ENCODE results near the gene DIS3L2.

DIS3L2 gene

DNA sequence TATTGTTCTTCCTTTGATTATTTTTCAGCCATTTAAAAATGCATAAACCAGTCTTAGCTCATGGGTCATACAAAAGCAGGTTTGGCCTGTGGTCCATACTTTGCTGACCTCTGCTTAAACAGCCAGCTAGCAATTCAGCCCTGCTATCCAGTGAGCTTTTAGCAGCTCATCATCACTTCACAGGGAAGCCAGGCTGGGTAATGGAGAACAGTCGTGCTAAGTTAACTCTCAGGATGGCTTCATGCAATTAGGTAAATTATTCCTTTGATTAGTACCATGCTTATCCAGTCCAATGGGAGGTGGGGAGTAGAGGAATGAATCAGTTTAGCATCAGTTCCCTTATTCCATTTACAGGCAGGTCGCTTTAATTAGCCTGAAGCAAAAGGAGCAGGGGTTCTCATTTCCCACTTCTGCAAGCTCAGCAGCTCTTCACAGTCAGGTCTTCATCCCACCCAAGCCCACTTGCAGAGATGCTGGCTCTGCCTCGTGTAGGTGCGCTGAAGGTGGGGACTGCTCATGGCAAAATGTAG, 307.2 kb downstream of the DIS3L2 start:
- no peak for DNase-seq (ENCODE audit: low read depth)

DNA sequence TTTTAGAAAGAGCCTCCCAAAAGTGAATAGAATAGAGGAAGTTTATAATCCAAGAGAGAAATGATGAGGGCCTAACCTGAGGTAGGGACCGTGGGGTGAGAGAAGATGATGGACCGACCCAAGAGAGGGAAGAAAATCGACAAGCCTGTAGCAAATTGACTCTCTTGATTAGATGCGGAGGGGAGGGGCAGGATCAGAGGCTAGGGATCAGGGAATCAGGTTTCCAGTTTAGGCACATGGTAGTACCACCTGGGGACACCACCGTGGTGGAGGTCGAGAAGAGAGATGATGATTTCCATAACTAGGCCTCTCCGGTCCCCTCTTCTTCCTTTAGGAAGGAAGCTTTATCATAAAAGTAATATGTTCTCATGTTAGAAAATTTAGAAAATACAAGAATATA, 308.4 kb downstream of the DIS3L2 start:
- DNase-seq (ENCODE audit: low read depth) = no peak

DNA sequence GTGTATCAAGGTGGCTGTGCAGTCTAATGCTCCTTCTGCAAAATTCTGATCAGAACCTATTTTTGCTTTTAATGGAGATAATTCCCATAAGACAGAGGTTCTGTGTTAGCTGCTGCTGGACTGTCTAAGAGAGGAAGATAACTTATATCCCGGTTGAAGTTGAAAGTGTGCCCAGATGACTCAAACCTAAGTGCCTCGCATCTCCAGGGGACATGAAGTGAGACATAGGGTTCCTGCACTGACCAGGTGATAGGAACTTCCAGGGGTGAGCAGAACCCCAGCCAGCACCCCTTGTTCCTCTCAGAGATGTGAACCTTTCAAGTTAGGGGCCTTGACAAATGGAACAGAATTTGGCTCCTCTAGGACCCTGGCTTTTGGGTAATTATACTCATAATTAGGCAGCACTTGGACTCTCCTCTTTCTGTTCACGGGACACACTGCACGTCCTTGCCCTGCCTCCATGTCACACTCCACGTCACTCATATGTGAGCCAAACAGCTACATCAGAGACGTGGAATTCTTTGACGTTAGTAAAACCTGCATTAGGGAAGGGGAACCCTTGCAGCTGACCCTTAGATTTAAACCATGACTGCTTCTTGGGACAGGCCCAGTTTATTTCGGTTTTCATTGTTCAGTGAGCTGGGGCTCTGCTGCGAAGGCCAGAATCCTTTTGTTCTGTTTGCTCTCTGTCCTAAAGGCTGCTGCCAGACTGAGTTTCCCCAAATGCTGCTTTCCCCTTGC, 312.6 kb downstream of the DIS3L2 start:
- DNase-seq (ENCODE audit: low read depth) = no peak

DNA sequence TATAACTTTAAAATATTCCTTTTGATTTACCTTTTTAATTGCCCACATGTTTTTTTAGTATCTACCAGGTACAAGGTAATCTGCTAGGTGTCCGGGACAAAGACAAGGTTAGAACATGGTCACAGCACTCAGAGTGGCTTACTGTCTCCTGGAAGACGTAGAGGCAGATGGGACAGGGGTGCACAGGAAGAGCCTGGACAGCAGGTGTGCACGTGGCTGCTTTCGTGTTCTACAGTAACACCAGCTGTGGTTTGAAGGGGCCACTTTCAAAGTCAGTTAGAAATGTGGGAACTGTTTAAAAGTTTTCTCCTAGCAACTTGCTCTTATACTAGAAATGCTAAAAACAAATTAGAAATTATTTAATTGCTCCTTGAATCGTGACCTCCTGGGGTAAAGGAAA, 314.2 kb downstream of the DIS3L2 start:
- DNase-seq (ENCODE audit: low read depth) = no peak

DNA sequence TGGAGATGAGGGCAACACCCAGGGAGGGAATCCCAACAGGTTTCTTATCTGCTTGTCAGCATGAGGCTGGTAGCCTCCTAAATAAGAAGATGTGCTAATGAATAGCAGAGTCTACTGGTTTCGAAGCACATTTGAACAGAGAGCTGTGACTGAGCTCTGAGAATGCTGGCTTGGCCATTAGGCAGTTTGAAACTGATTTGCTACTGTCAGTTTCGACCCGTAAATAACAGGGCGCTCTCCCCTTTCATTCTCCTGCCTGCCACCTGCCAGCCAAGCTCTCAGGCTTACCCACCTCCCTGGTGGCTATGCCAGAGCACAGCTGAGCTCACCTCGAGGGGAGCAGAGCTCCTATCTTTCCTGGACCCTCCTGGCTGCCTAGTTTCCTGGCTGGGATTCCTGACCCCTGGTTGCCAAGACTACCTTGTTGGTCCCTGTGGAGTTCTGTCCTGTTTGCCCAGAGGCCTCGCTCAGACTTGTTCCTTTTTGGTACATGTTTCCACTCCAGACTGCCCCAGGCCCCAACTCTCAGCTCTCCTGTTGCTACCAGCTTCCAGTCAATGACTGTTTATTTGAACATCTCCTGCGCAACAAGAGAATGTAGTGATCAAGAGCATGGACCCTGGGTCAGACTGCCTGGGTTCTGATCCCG, 314.7 kb downstream of the DIS3L2 start:
- DNase-seq (ENCODE audit: low read depth) = no peak

DNA sequence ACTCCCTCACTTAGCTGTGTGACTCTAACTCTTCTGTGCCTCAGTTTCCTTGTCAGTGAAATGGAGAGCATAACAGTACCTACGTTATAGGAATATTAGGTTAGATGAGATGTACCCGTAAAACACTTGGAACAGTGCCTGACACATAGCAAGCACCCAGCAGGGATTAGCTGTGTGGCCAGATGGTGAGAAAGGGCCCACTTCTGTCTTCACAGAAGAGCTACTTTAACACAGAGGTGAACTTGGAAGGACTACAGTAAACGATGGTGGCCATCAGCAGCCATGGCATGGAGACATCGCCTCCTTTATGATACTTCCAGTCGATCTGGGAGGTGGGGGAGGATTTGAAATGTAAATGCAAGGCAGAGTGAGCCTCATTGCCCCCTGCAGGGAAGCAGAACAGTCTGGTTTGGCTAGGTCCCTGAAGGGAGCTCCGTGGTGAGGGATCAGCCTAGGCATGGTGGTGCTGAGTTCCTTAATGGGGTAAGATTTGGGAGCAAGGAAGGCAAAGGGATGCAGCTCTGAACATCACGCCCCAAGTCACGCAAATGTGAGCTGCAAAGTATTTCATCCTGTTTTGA, 315.3 kb downstream of the DIS3L2 start:
- DNase-seq (ENCODE audit: low read depth) = no peak

DNA sequence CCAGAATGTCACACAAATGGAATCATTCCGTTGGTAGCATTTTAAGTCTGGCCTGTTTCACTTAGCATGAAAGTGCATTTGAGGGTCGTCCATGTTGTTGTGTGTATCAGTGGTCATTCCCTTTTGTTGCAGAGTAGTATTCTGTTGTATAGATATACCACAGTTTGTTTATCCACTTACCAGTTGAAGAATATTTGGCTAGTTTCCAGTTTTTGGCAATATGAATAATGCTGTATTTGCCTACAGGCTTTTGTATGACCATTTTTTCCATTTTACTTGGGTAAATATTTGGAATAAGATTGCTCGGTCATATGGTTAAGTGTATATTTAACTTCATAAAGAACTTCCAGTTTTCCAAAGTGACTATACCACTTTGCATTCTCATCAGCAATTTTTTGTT, 317.0 kb downstream of the DIS3L2 start:
- no peak for DNase-seq (ENCODE audit: low read depth)

DNA sequence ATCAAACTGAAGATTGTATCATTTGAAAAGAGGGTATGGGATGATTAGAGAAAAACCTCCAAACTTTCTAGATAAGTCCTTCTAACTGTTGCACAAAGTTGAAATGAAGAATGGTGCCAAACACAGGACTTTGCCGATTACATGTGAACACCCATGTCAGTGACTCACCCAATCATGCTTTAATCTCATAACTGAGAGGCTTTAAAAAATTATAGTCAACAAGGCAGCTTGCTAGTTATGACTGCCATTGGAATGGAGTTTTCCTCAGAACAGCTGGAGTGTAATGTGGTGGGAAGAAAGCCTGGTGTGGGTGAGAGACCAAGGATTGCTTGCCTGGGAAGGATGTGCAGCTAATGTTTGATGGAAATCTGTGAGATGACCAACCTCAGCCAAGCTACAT, 318.8 kb downstream of the DIS3L2 start:
- DNase-seq (ENCODE audit: low read depth) = no peak

DNA sequence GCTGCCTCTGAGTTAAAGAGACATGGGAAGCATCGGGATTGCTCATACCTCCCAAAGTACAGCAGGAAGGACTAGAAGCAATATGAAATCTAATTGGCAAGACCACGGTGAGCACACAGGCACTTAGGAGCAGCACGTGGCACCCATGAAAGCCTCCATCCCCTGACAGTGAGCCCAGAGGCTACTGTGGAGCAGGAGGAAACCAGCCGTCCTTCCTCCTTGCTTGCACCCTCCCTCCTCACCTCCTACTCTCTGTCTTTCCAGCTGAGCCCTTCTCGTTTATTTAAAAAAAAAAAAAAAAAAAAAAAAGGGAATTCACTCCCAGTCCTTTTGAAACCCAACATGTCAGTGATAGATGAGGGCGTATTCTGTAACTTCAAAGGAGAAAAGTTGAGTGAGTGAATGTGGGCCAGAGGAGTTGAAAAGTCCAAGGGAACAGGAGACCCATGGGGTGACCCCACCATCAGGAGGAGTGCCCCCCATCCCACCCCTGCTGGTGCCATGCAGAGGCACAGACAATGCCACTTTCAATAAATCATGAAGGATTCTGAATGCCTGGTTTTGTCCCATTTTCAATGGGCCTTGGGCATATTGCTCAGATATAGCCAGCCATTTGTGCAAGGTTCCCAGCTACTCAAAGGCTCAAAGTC, 320.5 kb downstream of the DIS3L2 start:
- no peak for DNase-seq (ENCODE audit: low read depth)

DNA sequence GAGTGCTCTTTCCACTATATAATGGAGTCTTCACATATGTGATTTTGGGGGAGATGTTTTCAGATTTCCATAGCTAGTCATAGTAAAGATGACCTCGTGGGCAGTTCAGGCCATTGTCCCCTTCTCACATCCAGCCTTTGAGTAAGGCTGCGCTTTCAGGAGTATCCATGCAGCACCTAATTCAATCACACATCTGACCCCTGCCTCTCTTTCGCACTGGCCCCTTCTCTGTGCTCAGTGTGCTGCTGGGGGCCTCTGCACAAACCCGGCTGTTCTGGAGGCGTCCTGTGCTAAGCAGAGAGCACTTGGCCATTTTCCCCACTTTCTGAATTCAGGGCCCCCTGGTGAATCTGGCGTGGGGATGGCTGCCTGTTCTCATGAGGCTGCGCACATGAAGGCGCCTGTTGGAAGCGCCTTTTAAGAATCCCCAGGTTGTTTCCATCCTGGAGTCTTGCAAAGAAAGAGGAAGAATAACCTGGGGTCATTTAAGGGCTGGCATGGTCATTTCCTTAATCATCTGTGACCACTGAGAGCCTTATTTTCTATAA, 321.1 kb downstream of the DIS3L2 start:
- no peak for DNase-seq (ENCODE audit: low read depth)

DNA sequence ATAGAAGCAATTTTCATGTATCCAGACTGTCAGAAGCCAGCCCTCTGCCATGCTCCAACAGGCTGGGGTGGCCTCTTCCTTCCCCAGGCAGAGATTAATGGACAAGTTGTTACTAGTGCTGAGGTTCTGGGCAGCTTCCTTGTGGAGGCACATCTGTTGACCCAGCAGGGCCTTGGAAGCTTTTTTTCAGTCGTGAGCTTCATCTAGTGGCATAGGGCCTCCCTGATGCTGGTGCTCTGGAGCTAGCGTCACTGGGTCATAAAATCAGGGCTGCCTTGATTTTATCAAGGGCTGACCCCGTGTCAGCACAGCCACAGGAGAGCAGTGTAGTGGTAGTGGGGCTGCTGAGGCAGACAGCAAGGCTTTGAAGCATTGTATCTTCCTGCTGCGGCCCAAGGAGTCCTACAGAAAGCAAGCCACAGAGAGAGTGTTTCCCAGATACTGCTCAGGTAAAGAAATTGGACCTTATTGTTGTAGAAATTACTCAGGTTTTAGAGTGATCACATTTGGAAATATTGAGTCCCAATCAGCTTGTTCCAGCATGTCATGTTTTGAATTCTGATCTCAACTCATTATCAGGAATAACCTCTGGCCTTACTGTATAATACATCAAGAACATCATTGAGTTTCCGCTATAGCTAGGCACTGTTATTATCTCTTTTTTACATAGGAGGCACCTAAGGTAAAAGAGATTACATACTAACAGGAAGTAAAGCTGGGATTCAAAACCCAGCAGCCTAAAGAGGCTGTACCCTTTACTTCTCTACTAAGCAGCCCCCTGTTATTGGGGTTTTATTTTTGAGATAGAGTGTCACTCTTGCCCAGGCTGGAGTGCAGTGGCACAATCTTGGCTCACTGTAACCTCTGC, 324.7 kb downstream of the DIS3L2 start:
- DNase-seq (ENCODE audit: low read depth) = no peak

DNA sequence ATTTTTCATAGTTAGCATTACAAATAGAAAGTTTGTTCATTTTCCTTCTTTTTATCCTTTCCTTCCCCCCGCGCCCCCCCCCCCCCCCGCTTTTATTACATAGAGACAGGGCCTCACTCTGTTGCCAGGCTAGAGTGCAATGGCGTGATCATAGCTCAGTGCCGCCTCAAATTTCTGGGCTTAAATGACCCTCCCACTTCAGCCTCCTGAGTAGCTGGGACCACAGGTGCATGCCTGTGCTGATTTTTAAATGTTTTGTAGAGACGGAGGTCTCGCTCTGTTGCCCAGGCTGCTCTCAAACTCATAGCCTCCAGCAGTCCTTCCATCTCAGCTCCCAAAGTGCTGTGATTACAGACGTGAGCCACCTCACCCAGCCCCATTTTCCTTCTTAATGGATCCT, 325.8 kb downstream of the DIS3L2 start:
- DNase-seq (ENCODE audit: low read depth) = no peak

DNA sequence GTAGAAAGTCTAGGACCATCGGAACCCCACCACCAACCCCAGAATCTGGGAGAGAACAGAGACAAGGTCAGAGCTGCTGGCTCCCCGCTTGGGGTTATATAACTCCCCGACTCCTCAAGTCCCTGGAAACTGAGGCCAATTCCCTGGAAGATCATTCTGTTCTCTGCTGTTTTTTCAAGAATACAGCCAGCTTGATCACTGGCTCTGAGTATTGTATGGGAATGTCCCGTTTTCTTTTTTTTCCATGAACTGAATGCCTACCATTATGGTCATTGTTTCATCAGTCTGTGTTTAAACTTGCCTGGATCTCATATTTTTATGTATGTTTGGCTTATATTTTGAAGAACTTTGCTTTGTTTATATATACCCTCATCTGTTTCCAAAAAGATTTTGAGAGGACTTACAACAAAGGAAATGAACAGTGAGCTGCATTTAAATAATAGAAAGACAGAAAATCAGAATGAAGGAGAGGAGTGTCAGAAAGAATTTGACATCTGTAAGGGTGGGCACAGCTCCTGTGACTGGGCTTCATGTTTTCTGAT, 327.0 kb downstream of the DIS3L2 start:
- DNase-seq (ENCODE audit: low read depth) = no peak

DNA sequence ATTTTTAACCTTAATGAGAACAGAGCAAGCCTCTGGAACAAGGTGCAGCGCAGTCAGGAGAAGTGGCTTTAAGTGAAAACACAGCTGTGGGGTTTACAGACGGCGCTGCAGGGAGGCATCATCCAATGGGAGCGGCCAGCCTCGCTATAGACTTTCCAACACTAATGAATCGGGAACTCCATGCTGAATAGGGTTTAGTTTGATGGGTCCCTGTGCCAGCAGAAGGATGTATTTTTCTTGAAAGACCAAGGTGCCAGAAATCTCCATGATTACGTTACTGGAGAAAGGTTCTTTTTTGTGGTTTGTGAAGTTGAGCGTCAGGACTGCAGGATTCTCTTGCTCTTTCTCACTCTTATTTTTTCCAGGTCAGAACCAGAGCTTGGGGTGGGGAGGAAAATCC, 329.2 kb downstream of the DIS3L2 start:
- no peak for DNase-seq (ENCODE audit: low read depth)

DNA sequence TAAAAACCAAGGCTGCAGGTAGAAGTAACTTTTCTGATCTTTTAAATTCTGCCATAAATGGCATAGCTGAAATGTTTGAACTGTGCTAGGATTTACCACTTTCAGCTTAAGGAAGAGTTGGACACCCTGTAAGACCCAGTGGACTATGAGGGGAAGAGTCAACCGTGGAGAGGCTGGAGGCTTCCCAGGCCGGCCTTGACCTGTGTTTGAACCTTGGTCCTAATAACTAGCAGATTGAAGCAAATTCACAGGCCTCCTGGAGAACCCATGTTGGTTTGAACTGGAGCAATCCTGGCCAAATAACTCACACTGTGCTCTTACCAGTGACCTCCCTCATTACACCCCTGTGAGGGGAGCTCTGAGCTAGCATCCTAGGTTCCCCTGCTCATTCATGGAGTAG, 329.8 kb downstream of the DIS3L2 start:
- no peak for DNase-seq (ENCODE audit: low read depth)

DNA sequence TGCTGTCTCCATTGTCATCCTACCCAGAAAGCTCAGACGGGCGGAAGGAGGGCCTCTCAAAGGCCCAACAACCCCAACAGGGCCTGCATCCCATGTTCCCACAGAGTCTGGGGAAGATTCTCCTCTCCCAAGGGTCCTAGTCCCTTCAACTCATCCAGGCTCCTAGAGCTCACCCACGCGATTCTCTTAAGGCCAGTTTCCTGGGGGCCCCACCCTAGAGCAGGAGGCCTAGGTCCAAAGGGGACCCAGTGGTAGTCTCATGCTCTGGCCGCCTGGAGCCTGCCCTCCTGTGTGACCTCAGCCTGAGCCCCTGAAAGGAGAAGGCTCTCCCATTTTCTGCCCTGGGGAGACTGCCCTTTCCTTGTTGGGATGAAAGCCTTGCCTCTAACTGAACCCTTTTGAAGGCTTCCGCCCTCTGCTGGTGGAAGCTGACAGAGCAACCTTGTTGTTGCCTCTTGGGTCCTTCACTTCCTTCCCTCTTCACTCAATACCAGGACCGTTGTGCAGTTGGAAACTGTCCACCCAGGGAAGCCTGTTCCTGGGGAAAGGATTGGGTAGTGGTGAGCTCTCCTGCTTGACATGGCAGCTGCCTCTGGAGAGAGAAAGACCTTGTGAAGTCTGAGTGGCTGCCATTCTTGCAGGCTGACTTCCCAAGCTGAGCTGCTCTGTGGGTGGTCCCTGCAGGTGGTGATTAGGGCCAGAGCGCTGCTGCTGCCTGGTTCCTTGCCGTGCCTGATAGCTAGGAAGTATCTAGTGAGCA, 331.1 kb downstream of the DIS3L2 start:
- DNase-seq (ENCODE audit: low read depth) = no peak

DNA sequence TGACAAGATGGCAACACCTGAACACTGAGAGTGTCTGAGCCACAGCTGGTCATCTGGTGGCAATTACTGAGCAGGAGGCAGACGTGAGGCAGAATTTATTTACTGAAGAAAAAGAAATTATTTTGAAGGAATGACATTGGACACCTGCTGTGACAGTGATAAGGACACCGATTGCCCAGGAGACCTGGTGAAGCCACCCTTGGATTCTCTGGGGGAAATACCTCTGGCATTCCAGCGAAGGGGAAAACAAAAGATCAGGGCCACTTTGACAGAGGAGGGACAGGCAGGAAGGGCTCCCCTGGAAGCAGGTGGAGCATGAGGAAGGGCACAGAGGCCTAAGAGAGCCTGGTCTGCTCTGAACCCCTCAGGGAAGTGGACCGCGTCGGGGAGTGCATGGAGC, 331.7 kb downstream of the DIS3L2 start:
- DNase-seq (ENCODE audit: low read depth) = no peak

DNA sequence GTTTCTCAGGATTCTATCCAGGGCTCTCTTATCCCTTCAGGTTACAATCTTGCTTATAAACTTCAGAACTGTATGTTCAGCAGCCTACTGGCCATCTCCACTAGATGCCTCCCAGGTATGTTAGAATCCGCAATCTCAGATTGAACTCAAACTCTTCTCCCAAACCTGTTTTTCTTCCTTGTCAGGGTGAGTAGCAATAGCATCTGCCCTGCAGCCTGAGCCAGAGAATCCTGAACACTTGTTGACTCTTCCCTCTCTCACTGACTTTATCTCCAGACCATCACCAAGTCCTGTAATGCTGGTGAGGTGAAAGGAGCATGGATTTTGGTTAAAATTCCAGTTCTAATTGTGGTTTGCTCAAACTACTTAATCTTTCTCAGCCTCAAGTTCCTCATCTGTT, 334.5 kb downstream of the DIS3L2 start:
- DNase-seq (ENCODE audit: low read depth) = no peak

DNA sequence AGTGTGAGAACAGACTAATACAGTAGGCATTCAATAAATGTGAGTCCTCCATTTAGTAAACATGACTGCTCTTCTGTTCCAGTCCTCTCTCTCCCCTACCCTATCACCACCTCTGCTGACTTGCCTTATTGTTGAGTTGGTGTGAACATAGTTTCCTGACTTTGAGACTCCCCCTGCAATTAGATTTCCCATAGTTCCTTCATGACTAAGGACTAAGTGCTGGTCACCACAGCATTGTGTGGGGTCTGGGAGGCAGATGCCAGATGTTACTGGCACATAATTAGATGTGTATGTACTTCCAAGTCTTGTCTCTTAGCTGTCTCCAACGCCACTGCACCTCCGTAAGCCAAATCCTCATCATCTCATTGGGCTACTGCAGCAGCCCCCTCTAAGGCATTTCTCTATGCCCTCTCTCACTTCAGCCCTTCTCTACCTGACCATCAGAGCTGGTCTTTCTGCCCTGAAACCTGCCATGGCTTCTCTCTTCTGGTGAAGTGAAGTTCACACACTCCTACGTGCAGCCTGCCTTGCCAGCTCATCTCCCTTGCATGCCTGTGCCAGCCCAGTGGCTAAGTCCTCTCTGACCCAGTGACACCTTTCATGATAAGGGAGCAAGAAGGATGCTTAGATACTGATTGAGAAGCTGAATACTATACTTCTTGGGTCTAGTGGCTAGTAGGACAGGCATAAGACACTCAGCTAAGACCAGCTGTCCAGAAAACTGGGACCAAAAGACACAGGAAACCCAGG, 335.4 kb downstream of the DIS3L2 start:
- no peak for DNase-seq (ENCODE audit: low read depth)

DNA sequence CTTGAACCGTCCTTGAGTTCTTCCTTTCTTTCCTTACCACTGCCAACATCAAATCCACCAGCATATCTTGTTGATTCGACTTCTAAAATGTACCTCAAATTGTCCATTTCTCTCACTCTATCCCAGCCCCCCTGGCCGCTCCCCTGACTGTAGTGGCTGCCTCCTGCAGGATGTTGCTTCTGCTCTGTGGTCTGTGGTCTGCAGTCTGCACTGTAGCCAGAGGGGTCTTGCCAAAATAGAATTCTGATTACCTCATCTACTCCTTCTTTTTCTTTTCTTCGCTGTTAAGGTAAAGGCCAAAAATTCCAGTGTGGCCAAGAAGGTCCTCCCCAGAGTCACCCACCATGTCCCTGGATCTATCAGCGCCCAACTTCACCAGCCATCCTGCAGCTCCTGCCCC, 337.6 kb downstream of the DIS3L2 start:
- DNase-seq (ENCODE audit: low read depth) = no peak

Data from activated T-helper 1 cell treated with Interleukin-2 at 50 U/mL for 16 hours (primary cell).